IPS-15b (cell line): ENCODE data around the gene AGMO.

Source experiments
- H3K27me3 ChIP-seq: one replicate; pipeline ENCODE4 v1.6.1; 2013; ENCODE audit warnings: low read length; ENCODE audit not compliant: control insufficient read depth, insufficient read depth
- H3K36me3 ChIP-seq: one replicate; pipeline ENCODE4 v1.6.1; 2013; ENCODE audit warnings: low read length; ENCODE audit not compliant: control insufficient read depth, insufficient read depth
- H3K4me1 ChIP-seq: one replicate; pipeline ENCODE4 v1.6.1; 2013; ENCODE audit warnings: mild to moderate bottlenecking, low read length; ENCODE audit not compliant: control insufficient read depth, insufficient read depth
- H3K4me3 ChIP-seq: one replicate; pipeline ENCODE4 v1.5.1; 2013; ENCODE audit warnings: low read depth, low read length
- H3K9ac ChIP-seq: one replicate; pipeline ENCODE4 v1.6.1; 2013; ENCODE audit warnings: low read depth, mild to moderate bottlenecking, low read length
- H3K9me3 ChIP-seq: one replicate; pipeline ENCODE4 v1.6.1; 2013; ENCODE audit warnings: mild to moderate bottlenecking, low read length; ENCODE audit not compliant: control insufficient read depth, insufficient read depth

AGMO gene

DNA sequence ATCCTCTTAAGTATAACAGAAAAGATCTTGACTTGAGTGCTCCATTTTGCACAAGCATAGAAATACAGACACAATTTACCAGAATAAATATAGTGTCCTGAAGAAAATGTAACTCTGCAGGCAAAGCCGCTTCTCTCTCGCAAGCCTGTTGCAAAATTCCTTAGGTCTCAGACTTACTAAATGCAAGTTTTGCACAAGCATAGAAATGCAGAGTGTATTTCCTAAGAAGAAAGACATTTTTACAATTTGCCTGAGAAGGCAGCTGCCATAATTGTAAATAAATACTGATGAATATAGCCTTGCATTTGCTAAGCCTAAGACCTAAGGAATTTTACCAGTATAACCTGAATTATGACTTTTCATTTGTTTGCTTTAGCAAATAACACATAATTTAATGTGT lies 67.1 kb downstream of the AGMO start:
- no peaks in the 10 kb centered on the region for H3K4me1 ChIP-seq
- no peaks in the 10 kb centered on the region for H3K9me3 ChIP-seq
- H3K4me3 ChIP-seq = no peak overlapping the region
- H3K36me3 ChIP-seq = no peaks in the 10 kb centered on the region
- H3K27me3 ChIP-seq = no peaks in the 10 kb centered on the region
- H3K9ac ChIP-seq = no peak overlapping the region

DNA sequence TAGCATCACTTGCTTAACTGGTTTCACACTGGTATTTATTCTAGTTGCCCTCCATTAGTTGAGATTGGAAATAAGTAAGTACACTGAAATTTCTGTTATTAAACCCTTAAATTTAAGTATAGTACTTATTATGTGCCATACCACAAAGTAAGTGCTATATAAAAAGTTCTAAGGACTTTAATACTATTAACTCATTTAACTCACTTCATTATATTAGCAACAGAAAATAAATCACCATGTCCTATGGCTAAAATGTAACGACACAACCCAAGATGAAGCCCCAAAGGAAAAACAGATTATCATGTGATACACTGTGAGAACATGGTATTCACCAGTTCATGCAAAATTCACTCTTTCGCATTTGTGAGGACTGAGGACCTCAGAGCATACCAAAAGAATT lies 70.5 kb downstream of the AGMO start:
- H3K36me3 ChIP-seq = no peaks in the 10 kb centered on the region
- no peak overlapping the region for H3K4me3 ChIP-seq
- H3K9ac ChIP-seq = no peak overlapping the region
- H3K4me1 ChIP-seq = no peaks in the 10 kb centered on the region
- no peaks in the 10 kb centered on the region for H3K9me3 ChIP-seq
- no peaks in the 10 kb centered on the region for H3K27me3 ChIP-seq

DNA sequence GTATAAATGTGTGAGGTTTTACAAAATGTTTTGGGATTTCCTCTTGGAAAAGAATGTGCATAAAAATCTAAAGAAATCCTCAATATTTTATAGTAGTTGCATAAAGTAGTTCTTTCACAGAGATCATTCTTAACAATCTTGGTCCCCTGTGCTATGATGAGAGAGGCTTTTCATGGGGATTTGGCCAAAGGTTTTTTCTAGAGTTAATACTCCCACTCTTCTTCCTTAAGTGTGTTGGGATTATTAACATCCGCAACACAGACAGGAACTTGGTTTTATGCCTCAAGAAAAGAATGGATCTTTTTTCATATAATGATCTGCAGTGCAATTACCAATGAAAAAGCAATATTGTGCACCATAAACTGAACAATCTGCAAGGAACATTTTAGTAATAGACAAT lies 71.5 kb downstream of the AGMO start:
- no peaks in the 10 kb centered on the region for H3K4me1 ChIP-seq

DNA sequence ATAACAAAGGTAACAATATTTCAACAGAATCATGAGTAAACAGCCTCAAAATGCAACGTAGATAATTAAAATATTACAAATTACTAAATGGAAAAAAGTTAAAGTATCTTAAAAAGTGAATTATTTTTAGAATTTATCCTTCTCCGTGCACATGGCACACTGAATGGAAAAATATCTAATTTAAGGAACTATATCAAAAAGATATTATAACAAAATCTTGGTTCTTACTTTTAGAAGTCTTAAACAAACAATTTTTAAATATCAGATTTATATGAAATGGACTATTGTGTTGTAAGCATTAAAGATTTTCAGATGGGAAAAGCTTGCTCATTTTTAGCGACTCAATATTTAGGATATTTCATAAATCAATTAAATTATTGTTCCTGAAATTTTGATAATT lies 72.0 kb downstream of the AGMO start:
- H3K9me3 ChIP-seq = no peaks in the 10 kb centered on the region
- no peak overlapping the region for H3K4me3 ChIP-seq
- H3K4me1 ChIP-seq = no peaks in the 10 kb centered on the region
- no peaks in the 10 kb centered on the region for H3K36me3 ChIP-seq
- H3K27me3 ChIP-seq = no peaks in the 10 kb centered on the region
- no peak overlapping the region for H3K9ac ChIP-seq

More for the DNA sequence above, 71.5 kb downstream of the AGMO start:
- no peak overlapping the region for H3K9ac ChIP-seq
- no peaks in the 10 kb centered on the region for H3K27me3 ChIP-seq
- no peak overlapping the region for H3K4me3 ChIP-seq
- H3K9me3 ChIP-seq = no peaks in the 10 kb centered on the region
- H3K36me3 ChIP-seq = no peaks in the 10 kb centered on the region

DNA sequence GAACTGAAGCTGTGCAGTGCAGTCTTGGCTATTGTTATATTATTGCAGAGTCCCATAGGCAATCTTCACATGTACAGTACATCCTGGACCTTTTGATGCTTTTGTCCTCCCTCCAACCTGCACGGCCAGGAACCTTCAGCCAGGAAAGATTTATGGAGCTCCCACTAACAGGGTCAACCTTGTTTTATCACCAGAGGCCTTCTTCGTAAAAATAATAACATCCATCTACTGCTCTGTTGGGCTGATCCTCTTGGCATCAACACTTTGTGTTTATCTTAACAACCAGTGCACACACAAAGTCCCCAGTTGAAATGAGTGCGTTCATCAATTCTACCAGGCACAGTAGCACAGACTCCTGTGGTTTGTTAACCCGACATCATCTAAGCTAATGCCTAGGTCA lies 72.4 kb downstream of the AGMO start:
- Histone ChIP-seq H3K9ac (no peak overlapping the region), H3K9me3 (no peaks in the 10 kb centered on the region), H3K4me3 (no peak overlapping the region), H3K4me1 (no peaks in the 10 kb centered on the region), H3K27me3 (no peaks in the 10 kb centered on the region), H3K36me3 (no peaks in the 10 kb centered on the region)

DNA sequence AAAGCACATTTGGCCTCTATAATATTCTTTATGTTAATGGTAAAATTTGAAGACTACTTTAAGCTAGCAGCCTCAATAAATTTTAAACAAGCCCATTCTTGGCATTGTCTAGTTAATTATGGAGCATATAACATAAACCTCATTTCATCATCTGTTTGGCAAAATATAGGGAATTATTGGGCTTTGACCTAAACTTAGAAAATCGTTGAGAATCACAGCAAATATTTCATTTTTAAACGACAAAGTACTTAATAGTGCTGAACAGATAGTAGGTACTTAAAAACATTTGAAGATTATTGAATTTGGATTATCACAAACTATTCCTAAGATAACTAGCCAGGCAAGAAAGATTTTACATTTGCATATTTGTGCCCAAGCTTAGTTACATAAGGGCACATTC lies 73.4 kb downstream of the AGMO start:
- Histone ChIP-seq H3K9ac (no peak overlapping the region), H3K36me3 (no peaks in the 10 kb centered on the region), H3K27me3 (no peaks in the 10 kb centered on the region), H3K9me3 (no peaks in the 10 kb centered on the region), H3K4me3 (no peak overlapping the region), H3K4me1 (no peaks in the 10 kb centered on the region)

DNA sequence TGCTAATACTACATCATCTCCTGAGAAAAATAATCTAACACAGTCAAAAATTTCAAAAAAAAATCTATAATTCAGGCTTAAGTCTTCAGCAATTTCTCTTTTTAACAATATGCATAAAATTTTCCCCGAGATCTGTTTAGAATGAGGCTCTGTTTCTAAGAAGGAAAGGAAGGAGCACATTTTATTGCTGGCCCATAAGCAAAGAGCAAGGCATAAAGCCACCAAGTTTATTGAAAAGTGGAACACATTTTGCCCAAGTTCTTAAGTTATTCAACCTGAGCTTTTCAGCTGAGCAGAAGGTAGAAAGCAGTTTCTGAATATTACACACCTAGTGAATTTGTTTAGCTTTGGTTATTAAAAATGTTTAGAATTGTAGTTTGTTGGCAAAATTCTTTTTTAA lies 73.9 kb downstream of the AGMO start:
- Histone ChIP-seq H3K9ac (no peak overlapping the region), H3K9me3 (no peaks in the 10 kb centered on the region), H3K4me1 (no peaks in the 10 kb centered on the region), H3K27me3 (no peaks in the 10 kb centered on the region), H3K36me3 (no peaks in the 10 kb centered on the region), H3K4me3 (no peak overlapping the region)

DNA sequence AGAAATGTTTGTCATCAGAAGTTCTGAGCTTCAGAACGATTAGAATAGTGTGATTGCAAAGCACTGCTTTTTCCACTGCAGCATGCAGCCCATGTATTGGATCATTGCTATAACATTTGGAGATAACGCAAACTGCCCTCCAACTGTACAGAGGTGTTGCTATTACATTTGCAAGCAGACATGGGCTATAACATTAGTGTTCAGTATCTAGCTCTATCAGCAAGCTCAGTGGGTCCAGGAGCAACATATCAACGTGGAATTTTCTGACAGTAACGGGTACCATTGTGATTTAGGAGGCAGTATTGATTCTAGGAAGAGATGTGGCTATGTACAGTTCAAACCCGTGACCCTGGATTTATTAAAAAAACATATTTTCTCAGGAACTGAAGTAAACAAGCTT lies 75.8 kb downstream of the AGMO start:
- H3K9ac ChIP-seq = no peak overlapping the region

DNA sequence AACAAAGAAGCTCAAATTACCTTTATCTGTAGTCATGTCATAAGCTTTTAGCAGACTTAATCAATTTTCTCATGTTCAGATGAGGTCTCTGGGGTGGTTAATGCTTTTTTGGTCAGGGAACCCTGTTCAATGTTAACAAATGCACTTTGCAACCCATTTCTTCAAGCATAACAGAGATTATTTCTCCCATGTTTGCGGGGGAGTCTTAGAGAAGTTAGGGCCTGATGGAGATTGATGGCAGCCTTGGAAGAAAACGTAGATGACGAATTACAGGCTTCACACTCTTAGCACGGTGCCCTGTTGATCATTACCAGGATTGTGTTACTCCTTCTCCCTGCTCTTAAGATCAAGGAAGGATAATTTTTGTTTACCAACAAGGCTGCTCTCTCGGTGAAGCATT lies 76.4 kb downstream of the AGMO start:
- H3K9me3 ChIP-seq = no peaks in the 10 kb centered on the region
- H3K4me1 ChIP-seq = no peaks in the 10 kb centered on the region
- no peaks in the 10 kb centered on the region for H3K27me3 ChIP-seq
- H3K9ac ChIP-seq = no peak overlapping the region
- no peaks in the 10 kb centered on the region for H3K36me3 ChIP-seq
- no peak overlapping the region for H3K4me3 ChIP-seq

More for the DNA sequence above, 75.8 kb downstream of the AGMO start:
- no peaks in the 10 kb centered on the region for H3K4me1 ChIP-seq
- no peak overlapping the region for H3K4me3 ChIP-seq
- H3K27me3 ChIP-seq = no peaks in the 10 kb centered on the region
- no peaks in the 10 kb centered on the region for H3K9me3 ChIP-seq
- no peaks in the 10 kb centered on the region for H3K36me3 ChIP-seq

DNA sequence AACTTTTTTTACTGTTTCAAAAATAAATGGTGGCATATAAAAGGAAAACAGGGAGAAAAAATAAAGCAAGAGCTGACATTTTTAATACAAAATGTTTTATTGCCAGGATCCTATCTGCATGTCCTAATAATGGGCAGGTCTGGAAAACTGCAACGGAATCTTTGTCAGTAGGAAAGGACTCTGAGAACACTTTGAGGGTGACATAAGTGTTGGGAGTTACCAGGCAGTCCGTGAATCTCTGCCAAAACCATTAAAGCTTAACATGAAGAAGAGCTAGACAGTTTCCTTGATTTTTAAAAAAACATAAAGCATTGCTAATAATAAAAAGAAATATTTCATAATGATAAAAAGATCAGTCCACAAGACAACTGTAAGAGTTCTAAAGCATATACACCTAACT lies 80.7 kb downstream of the AGMO start:
- H3K9ac ChIP-seq = no peak overlapping the region
- no peak overlapping the region for H3K4me3 ChIP-seq
- H3K27me3 ChIP-seq = no peaks in the 10 kb centered on the region
- H3K4me1 ChIP-seq = no peaks in the 10 kb centered on the region
- no peaks in the 10 kb centered on the region for H3K36me3 ChIP-seq
- no peaks in the 10 kb centered on the region for H3K9me3 ChIP-seq

DNA sequence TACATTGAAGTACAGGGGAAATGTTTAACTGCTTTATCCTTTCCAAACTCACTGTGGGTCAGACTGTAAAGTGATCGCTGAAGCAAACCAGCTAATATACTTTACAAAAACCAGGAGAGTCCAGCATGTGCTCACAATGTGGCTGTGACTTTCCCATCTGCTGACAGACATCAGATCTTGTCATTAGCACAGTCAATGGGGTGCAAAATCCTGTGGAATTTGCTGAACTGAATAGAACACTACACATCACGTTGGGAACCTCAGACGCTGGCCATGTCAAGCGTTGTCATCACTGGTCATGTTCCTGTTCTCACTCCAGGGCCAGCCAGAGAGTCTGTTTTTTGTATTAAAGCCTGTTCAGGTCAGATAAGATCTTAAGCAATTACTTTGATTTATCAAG lies 83.4 kb downstream of the AGMO start:
- H3K9me3 ChIP-seq = no peaks in the 10 kb centered on the region
- no peaks in the 10 kb centered on the region for H3K4me1 ChIP-seq
- H3K36me3 ChIP-seq = no peaks in the 10 kb centered on the region
- H3K4me3 ChIP-seq = no peak overlapping the region
- H3K27me3 ChIP-seq = no peaks in the 10 kb centered on the region
- H3K9ac ChIP-seq = no peak overlapping the region

DNA sequence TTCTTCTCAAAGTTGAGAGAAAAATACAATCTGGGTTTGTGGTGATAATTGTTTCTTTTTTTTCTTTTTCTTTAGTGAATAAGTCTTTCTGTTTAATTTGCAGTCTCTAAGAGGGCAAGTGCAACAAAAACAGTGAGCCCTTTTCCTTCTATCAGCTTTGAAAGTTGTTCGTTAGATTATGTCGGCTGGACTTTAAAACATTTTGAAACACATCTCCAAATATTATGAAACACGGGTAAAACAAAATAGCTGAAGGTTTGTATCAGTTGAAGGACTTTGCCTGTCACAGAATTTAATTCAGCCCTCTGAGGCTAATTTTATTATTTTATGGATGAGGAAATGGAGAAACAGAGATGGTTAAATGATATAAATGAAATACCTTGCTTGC lies 85.3 kb downstream of the AGMO start:
- Histone ChIP-seq H3K36me3 (no peaks in the 10 kb centered on the region), H3K27me3 (no peaks in the 10 kb centered on the region), H3K4me3 (no peak overlapping the region), H3K9ac (no peak overlapping the region), H3K9me3 (no peaks in the 10 kb centered on the region), H3K4me1 (no peaks in the 10 kb centered on the region)
